Esophagus muscularis mucosa (tissue), 4 donors: Measurements from ENCODE around the gene CEP104. TPM values are rescaled to one million over a fixed set of nuclear protein-coding genes. Genes with fewer than 3 reads are reported as not detected.

ENCODE experiments used
- DNase-seq: peaks from one replicate; pipeline ENCODE4 v3.0.0-alpha.2; 2017; ENCODE audit errors: extremely low spot score
- H3K27ac ChIP-seq, 4 donors: fragments of 200-600 bp; sonication (generic); replicated peaks in 1 of 4; 1 replicate in 3 of 4; 2 replicates in 1 of 4; pipeline ENCODE4 v1.5.1; 2016 to 2019; ENCODE audit warnings: mild to moderate bottlenecking in 1 of 4
- H3K27me3 ChIP-seq, 4 donors: fragments of 200-600 bp; sonication (generic); one replicate each; pipeline versions ENCODE4 v1.5.1 to v1.6.0; 2016 to 2019
- H3K36me3 ChIP-seq, 4 donors: fragments of 200-600 bp; sonication (generic); one replicate each; pipeline ENCODE4 v1.5.1; 2016 to 2019
- H3K4me1 ChIP-seq, 4 donors: fragments of 200-600 bp; sonication (generic); one replicate each; pipeline ENCODE4 v1.5.1; 2016 to 2019
- H3K4me3 ChIP-seq, 4 donors: fragments of 200-600 bp; sonication (generic); 1 replicate in 2 of 4; 2 replicates in 2 of 4; pipeline ENCODE4 v1.5.1; 2016 to 2019; ENCODE audit warnings: mild to moderate bottlenecking in 4 of 4, moderate library complexity in 1 of 4
- H3K9me3 ChIP-seq, 4 donors: fragments of 200-600 bp; sonication (generic); 1 replicate in 3 of 4; 2 replicates in 1 of 4; pipeline ENCODE4 v1.5.1; 2016 to 2019
- EP300 ChIP-seq: sonication (generic); formaldehyde crosslinking; IDR thresholded peaks from one replicate; pipeline ENCODE4 v1.6.1; 2017; ENCODE audit warnings: antibody characterized with exemption
- POLR2A ChIP-seq: fragments of 450-650 bp; IDR thresholded peaks from one replicate; pipeline ENCODE4 v1.6.1; 2017; ENCODE audit warnings: antibody characterized with exemption, moderate library complexity, mild to moderate bottlenecking, low read depth
- POLR2AphosphoS5 ChIP-seq, 2 donors: sonication (generic); formaldehyde crosslinking; IDR thresholded peaks; one replicate each; pipeline ENCODE4 v1.6.1; 2017; ENCODE audit warnings: antibody characterized with exemption in 2 of 2
- WGBS: methylation state at CpG from one replicate; pipeline ENCODE4 v1.1.5; 2018; 5-methylcytosine and 5-hydroxymethylcytosine counted together
- intact Hi-C: fragments of 100-400 bp; cut with DNase I; formaldehyde crosslinking; loops from one replicate; pipeline ENCODE4 v1.15.1; 2023
- total RNA-seq, 4 donors: library from RNA; depleted of rRNA; stranded (reverse); fragments of >200 nt; gene quantifications; one replicate each; pipeline versions ENCODE4 v1.1.0 to v1.2.1, GENCODE V29; 2016
- TF ChIP-seq, protein P1 (sequence below), 3 experiments: fragments of 200-600 bp in 2 of 3; fragments of 450-650 bp in 1 of 3; sonication (generic) in 2 of 3; IDR thresholded peaks; one replicate each; pipeline ENCODE4 v1.5.1; 2017 to 2019; ENCODE audit warnings: antibody characterized with exemption in 3 of 3, mild to moderate bottlenecking in 2 of 3, moderate library complexity in 1 of 3

Gene CEP104
- total RNA-seq, 4 donors from 2014 or later = 42.7 to 84.2 (median 69.8) TPM

DNA sequence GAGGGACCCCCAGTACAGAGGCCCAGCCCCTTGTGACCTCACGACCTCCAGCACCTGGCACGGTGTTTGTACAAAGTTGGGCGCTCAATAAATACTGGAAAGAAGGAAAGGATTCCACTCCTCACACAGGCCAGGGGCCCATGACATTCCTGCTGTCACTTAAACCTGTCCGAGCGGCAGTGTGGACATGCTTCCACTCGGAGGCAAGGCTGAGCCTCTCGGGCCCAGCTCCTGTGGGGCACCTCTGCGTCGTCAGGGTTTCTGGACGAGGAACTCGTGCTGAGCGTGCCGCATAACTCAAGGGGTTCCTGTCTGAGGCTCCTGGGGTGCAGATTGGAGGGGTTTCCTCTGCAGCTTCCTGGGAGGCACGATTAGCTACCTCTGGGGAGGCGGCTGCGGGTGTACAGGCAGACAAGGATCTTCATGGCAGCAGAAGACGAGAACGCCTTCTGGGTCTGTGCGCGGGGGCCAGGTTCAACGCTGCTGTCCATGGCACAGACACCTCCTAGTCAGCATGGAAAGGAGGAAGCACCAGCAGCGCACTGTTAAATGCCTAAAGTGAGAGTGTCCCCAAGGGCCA lies 88.1 kb downstream of the CEP104 start:
- WGBS = 94% methylated on average over 16 of the region's 22 CpGs
- Histone ChIP-seq H3K36me3 (no peaks in the 10 kb centered on the region), H3K4me1 (peaks cover 21 to 36% (median 30%) of the 10 kb centered on the region in 4 donors), H3K27me3 (peaks cover 0 to 7% (median 0%) of the 10 kb centered on the region in 4 donors), H3K9me3 (no peaks in the 10 kb centered on the region), H3K27ac (no peak overlapping the region), H3K4me3 (no peak overlapping the region)
- no peak for DNase-seq
- intact Hi-C loops = no loop called here
- TF ChIP-seq POLR2A (no peak), POLR2AphosphoS5 (IDR thresholded peaks at IDR 0.05) (no peak), EP300 (no peak)
- TF ChIP-seq, protein P1, sequence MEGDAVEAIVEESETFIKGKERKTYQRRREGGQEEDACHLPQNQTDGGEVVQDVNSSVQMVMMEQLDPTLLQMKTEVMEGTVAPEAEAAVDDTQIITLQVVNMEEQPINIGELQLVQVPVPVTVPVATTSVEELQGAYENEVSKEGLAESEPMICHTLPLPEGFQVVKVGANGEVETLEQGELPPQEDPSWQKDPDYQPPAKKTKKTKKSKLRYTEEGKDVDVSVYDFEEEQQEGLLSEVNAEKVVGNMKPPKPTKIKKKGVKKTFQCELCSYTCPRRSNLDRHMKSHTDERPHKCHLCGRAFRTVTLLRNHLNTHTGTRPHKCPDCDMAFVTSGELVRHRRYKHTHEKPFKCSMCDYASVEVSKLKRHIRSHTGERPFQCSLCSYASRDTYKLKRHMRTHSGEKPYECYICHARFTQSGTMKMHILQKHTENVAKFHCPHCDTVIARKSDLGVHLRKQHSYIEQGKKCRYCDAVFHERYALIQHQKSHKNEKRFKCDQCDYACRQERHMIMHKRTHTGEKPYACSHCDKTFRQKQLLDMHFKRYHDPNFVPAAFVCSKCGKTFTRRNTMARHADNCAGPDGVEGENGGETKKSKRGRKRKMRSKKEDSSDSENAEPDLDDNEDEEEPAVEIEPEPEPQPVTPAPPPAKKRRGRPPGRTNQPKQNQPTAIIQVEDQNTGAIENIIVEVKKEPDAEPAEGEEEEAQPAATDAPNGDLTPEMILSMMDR (IDR thresholded peaks at IDR 0.05) = no peak

DNA sequence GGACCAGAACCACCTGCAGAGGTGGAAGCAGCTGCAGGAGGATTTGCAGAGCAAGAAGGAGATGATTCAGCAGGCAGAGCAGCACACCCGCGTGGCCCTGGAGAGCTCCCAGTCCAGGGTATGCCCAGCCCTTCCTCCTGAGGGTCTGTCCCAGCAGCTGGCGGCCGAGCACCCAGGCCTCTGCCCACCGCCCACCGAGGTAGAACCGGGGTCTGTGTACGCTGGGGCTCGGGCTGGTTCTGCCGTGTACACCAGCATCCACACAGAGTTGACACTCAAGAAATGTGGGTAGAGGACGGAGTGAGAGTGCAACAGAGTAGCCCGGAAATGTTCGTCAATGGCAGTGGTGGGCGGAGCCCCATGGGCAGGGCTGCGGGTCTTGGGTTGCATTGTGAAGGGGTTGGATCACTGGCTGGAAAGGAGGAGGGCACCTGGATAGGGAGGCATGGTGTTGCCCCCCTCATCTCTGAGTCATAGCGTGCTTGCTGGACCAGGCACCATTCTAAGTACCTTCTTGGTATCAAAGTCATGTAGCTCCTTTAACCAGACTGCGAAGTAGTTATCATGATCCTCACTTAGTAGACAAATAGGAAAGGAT lies 89.6 kb downstream of the CEP104 start:
- intact Hi-C loops = no loop called here
- Histone ChIP-seq H3K4me3 (no peak overlapping the region), H3K36me3 (no peaks in the 10 kb centered on the region), H3K9me3 (no peaks in the 10 kb centered on the region), H3K4me1 (peaks cover 10 to 21% (median 17%) of the 10 kb centered on the region in 4 donors), H3K27me3 (peaks cover 0 to 21% (median 3%) of the 10 kb centered on the region in 4 donors), H3K27ac (no peak overlapping the region)
- TF ChIP-seq, protein P1 (IDR thresholded peaks at IDR 0.05) = no peak
- TF ChIP-seq EP300 = no peak
- TF ChIP-seq POLR2A = no peak
- TF ChIP-seq POLR2AphosphoS5 (IDR thresholded peaks at IDR 0.05) = no peak
- DNase-seq = no peak
- WGBS = 92% methylated on average over 14 of the region's 17 CpGs

DNA sequence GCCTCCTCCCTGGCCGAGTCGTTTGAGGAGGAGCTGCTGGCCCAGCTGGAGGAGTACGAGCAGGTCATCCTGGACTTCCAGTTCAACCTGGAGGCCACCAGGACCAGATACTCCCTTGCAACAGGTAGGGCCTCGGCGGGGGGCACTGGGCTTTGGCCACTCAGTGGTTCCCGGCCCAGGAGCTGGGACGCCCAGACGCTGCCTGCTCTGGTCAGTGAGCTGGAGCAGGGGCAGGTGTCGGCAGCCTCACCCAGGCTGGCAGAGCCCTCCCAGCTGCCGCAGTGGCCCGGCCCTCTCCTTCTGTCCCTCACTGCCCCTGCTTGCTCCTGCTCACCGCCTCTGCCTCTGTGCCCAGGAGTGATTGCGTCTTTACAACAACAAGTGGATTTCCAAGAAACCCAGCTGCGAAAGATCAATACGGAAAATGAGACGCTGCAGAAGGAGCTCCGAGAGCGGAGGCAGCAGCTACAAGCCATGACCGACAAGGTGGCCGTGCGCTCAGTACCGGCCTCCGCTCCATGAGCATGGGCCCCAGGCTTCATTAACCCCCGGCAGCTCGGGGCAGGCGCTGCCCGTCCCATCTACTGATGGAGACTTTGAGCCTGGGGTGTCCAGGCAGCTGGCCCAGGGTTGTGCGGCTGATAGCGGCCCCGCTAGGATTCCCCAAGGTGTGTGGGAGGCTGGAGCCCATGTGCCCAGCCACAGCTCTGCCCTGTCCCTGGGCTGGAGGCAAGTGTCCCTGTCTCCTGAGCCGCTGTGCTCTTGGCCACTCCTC lies 93.5 kb downstream of the CEP104 start:
- Histone ChIP-seq H3K9me3 (no peaks in the 10 kb centered on the region), H3K4me3 (no peak overlapping the region), H3K27me3 (peaks cover 0 to 50% (median 8%) of the 10 kb centered on the region in 4 donors), H3K4me1 (no peaks in the 10 kb centered on the region), H3K27ac (no peak overlapping the region), H3K36me3 (no peaks in the 10 kb centered on the region)
- no peak for TF ChIP-seq EP300
- TF ChIP-seq POLR2AphosphoS5 (IDR thresholded peaks at IDR 0.05) = no peak
- TF ChIP-seq, protein P1 (IDR thresholded peaks at IDR 0.05) = no peak
- no peak for TF ChIP-seq POLR2A
- 74% methylated on average over 22 of the region's 31 CpGs for WGBS
- DNase-seq = no peak
- intact Hi-C loops = no loop called here

DNA sequence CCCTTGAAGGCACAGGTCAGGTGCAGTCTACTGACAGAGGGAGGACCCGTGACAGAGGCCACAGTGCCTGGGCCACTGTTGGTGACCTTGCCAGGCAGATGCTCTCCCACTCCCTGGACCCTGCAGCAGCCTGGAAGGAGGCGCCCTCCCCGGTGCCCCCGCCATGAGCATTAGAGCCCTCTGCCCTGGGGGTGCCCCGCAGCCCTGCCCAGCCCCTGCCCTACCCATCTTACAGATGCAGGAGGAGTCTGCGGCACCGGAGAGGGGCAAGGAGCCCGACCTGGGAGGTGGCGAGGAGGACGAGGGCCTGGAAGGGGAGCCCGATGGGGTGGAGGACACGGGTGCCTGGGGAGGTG lies 94.2 kb downstream of the CEP104 start:
- TF ChIP-seq, protein P1 (IDR thresholded peaks at IDR 0.05) = no peak
- no peak for TF ChIP-seq EP300
- TF ChIP-seq POLR2A = no peak
- no peak for TF ChIP-seq POLR2AphosphoS5 (IDR thresholded peaks at IDR 0.05)
- intact Hi-C loops = no loop called here
- WGBS = 82% methylated on average over 9 of the region's 12 CpGs

More for the DNA sequence above, 94.2 kb downstream of the CEP104 start:
- Histone ChIP-seq H3K27ac (no peak overlapping the region), H3K9me3 (no peaks in the 10 kb centered on the region), H3K36me3 (no peaks in the 10 kb centered on the region), H3K27me3 (peaks cover 0 to 52% (median 8%) of the 10 kb centered on the region in 4 donors), H3K4me1 (no peaks in the 10 kb centered on the region), H3K4me3 (no peak overlapping the region)
- no peak for DNase-seq
